ENCODE measurements around the gene LRRC3B.
"Not testable (repeated sequence)": the region's sequence is repeated elsewhere in the genome, so short reads cannot be mapped to it uniquely, and the experiment has no call there.

The LRRC3B gene, protein sequence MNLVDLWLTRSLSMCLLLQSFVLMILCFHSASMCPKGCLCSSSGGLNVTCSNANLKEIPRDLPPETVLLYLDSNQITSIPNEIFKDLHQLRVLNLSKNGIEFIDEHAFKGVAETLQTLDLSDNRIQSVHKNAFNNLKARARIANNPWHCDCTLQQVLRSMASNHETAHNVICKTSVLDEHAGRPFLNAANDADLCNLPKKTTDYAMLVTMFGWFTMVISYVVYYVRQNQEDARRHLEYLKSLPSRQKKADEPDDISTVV

DNA sequence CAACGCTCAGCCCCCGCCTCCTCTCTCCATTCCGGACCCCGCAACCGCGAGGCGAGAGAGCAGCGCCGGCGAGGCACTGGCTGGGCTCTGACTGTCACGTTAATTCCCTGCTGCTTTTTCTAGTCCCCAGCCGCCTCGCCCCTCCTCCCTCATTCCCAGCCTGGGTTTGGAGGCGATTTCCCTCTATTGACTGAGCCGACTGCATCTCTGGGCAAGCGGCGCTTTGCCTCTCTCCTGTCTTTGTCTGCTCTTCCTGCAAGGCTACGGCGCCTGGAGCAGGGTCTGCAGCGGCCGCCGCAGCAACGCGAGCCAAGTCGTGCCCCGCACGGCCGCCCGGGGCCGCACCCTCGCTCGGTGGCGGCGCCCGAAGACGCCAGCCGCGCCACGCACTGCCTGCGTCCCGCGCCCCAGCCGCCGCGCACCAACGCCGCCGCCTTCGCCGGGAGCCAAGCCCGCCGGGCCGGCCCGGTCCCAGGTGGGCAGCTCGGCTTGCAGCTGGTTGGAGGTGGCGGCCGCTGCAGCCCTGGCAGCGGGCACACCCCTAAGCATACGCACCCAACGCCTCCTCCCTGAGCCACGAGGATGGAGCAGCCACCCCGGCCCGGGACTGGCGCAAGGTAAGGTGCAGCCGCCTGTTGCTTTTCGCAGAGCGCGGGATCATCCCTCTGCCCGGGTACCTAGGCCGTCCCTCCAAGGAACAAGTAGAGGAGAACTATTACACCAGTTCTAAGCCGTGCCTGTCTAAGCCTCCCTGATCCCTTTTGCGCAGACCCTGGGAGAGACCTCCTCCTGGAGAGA is at the start of gene LRRC3B:
Gene LRRC3B, plus strand, starts transcription at position 152 of the 798 bp plus-strand sequence. CDS start 86,901 bp downstream, outside the sequence.
- DNase-seq (ENCODE audit: low read depth, low spot score): no peak

DNA sequence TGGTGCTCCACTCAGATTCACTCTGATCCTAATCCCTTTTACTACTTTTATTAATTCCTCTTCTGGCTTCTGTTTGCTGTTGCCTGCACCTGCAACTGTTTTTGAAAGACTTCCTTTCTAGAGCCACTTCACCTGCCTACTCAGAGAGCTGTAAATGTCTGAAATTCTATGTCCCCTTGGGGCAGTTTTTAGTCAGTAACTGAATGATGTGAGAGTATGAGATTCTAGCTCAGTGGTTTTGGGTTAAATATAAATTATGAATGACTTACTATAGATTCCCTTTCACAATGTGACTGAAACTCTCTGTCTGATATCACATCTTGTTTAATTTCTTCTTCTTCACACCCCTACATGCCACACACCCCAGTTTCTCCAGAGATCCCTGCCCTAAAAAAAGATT is 47.8 kb upstream of the LRRC3B start:
- DNase-seq (ENCODE audit: low read depth, low spot score): no peak

DNA sequence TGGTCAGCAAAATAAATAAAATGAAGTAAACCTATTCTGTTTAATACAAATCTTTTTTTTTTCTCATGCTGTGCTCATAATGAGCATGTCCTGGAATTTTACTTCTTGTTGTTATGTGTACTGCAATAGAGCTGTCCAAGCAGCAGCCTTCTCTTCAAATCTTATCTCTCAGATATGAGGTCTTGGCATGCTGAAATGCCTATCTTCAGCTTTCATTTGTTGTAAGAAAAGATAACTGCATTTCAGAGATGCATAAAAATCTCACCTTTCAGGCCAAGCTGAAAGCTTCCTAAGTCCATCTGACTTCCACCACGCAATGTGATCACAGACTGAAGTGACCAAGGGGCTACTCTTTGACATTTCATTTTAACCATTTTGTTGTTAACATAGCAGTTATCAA is 43.5 kb upstream of the LRRC3B start:
- no peak for DNase-seq (ENCODE audit: low read depth, low spot score)

DNA sequence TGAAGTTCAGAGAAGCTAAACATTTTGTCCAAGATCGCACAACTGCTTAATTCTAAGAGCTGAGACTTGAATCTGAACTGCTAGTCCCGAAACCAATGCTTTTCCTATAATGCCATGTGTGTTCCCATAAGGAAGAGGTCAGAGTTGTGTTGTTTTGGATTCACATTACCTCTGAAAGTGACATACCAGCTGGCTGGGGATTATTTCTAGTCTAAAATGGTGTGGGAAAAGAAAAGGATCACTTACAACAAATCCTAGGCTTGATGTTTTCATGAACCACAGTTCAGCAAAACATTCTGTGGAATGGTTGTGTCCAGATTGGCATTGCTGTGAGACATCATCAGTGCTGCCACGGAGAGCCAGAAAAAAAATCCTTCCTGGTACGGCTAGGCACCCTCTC is 35.0 kb upstream of the LRRC3B start:
- DNase-seq (ENCODE audit: low read depth, low spot score): no peak

DNA sequence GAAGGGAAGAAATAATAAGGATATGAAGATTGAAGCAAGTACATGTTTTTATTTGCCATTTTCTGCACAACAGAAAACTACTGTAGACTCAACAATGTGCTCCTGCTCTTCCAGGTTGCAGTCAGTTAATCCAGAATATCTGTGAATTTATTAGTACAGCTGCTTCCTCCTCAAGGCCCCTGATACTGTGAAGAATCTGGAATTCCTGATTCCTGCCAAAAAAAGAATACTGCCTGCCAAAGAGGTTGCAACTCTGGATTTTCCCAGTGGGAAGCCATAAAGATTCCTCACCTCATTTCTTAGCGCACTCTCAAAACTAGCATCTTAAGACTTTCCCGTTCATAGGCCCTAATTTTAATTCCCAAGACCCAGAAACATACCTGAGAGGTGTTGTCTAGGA is 33.6 kb upstream of the LRRC3B start:
- no peak for DNase-seq (ENCODE audit: low read depth, low spot score)

DNA sequence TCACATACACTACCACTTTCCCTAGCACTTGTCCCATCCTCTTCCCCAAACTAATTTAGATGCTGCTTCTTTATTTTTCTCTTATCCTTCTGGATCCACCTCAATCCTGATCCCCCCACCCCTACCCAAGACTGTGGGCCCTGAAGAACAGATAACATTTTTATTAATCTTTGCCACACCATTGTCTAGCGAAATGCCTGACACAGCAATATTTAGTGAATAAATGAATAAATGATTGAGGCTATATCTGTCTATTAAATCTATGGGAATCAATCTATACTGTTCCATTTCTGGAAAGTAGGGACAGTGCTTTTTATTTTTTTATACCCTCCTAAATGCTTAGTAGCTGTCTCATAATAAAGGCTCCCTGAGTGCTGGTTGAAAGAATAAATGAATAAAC is 32.9 kb upstream of the LRRC3B start:
- no peak for DNase-seq (ENCODE audit: low read depth, low spot score)

DNA sequence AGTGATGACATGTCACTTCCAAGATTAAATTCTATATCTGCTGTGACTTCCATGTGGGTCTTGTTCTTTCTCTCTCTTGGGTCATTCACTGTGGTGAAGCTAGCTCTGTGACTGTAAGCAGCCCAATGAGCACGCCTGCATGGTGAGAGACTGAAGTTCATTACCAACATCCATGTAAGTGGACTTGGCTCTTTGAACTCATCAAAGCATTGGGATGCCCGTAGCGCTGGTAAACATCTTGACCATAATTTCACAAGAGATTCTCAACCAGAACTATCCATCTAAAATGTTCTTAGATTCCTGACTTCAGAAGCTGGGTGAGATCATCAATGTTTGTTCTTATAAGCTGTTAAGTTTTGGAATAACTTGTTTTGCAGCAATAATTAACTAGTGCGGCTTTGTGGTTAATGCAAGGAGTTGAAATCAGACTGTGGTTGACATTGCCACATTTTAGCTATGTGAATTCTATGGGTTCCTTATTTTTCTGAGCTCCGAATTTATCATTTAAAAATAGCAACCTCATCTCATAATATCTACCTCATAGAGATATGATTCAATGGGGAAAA is 31.6 kb upstream of the LRRC3B start:
- no peak for DNase-seq (ENCODE audit: low read depth, low spot score)

DNA sequence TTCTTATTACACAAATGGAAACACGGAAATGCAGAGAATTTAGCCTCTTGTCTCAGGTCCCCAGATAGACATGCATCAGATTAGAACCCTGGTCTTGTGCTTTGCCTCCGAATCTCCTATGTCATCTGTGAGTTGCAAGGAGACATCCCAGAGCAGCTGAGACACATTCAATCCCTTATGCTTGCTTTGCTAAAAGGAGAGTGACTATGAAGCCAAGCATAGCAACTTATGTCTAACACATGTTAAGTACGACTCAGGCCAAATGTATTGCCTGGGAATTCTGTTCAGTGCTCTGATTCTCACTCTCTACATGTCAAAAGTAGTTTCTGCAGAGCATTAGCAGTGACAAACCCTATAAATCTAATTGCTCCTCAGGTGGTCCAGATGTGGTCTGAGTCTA is 30.6 kb upstream of the LRRC3B start:
- DNase-seq (ENCODE audit: low read depth, low spot score): no peak

DNA sequence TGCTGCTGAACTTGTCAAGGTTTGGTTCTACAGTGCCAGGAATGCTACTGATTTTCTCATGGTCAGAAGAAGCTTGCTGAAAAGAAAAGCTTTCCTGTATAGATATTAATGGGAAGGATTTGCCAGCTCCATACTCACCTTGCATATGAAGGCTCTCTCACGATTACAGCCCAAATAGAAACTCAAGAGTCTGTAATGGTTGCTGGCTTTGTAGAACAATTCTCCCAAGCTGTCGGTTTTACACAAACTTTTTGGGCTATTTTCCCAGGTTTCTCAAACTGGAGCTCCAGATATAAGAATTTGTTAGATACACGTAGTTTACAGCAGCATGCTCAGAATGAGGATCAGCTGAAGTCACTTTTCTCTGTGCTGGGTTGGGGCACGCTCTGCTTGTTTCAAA is 30.1 kb upstream of the LRRC3B start:
- DNase-seq (ENCODE audit: low read depth, low spot score): no peak

DNA sequence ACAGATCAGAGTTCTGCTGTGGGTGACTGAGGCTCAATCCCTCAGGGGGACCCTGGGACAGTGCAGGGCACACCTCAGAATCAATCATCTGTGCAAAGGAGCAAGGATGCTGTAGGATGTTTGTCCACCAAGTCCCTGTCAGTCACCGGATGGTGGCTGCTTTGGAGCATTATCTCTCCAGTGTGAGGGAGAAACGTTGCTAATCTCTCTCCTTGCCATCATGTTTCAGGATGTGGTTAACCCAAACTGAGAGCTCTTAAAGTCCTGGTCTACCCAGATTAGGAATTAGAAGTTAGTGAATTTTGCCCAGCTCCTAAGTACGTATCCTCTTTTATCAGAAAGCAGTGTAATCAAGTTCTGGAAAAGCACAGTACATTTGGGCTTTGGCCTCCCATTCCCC is 26.2 kb upstream of the LRRC3B start:
- DNase-seq (ENCODE audit: low read depth, low spot score): no peak

DNA sequence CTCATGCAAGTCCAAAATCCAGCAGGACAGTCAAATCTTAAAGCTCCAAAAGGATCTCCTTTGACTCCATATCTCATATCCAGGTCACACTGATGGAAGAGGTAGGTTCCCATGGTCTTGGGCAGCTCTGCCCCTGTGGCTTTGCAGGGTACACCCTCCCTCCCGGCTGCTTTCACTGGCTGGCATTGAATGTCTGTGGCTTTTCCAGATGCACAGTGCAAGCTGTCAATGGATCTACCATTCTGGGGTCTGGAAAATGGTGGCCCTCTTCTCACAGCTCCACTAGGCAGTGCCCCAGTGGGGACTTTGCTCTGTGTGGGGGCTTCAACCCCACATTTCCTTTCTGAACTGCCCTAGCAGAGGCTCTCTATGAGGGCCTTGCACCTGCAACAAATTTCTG is 19.3 kb upstream of the LRRC3B start:
- not testable (repeated sequence) for DNase-seq (ENCODE audit: low read depth, low spot score)

DNA sequence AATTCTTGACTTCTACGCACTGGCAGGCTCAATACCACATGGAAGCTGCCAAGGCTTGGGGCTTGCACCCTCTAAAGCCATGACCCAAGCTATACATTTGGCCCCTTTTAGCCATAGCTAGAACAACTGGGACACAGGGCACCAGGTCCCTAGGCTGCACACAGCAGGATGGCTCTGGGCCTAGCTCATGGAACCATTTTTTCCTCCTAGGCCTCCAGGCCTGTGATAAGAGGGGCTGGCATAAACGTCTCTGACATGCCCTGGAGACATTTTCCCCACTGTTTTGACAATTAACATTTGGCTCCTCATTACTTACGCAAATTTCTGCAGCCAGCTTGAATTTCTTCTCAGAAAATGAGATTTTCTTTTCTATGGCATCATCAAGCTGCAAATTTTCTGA is 18.8 kb upstream of the LRRC3B start:
- DNase-seq (ENCODE audit: low read depth, low spot score): not testable (repeated sequence)

DNA sequence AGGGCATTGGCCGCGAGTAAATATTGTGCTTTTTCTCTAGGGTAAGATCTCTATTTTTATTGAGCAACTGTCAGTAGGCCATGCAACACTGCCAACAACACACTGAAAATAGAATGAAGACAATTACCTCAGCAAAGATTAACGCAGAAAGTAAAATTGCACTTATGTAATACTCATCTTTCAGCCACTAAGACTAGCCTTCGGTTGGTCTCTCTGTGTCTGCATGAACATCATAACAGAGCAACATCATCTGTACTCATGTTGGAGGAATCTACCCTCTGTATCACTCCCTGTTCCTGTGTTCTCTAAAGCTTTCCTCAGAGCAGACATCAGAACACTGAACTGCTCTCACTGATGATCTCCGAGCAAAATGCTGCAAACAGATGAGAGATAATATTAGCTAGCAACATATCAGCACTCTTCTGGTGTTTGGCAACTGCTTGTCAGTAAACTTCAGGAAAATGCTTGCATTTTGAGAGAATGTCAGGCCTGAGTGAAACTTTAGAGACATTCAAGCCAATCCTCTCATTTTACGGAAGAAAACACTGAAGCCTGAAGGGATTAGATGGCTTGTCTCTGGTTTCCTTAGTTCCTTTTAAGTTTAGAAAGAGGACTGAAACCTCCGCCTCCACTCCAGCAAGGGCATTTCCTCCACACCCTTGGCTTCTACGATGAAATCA is 8.4 kb upstream of the LRRC3B start:
- no peak for DNase-seq (ENCODE audit: low read depth, low spot score)

DNA sequence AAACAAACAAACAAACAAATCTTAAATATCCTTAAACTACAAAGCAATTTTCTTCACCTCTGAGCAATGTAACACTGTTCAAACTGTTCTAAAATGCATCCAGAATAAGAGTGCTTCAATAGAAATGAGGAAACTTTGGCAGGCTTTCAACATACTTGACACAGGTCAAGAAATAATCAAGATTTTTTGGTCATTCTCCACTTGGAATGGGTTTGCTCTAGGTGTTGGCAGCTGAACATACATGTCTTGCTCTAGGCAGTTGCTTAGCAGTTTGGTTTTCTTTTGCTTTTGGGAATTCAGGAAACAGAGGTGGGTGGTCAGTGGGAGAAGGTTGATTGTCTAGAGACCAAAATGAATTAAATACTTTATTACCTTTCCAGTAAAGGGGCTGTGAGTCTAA is 1.4 kb upstream of the LRRC3B start:
- DNase-seq (ENCODE audit: low read depth, low spot score): no peak

DNA sequence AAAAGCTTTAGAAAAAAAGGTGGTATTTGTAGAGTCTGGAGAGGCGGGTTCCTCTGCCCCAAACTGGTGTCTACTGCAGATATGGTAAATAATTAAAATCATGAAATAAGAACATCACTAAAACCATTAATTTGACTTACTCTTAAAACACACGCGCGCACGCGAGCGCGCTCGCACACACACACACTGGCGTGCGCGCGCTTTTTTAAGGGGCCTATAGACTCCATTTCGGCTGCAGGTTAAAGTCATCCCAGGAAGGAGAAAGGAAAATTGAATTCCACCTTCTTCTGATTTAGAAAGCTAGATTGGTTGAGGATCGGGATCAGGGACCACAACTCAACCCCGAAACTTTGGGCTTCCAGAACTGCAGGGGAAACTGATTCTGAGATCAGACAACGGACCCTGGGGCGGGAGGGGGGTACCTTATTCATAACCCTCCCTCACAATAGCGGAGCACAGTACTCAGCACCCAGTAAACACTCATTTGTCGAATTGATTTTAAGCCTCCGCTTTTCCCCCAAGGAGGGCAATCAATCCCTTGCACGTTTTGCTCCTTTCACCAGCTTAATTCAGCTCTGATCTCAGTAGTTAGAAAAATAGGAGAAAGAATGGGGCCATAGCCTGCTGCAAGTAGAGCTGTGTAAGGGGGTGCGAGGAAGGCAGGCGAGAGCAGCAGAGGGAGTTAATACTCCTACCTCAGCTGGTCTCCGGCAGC is 509 bp upstream of the LRRC3B start:
- DNase-seq (ENCODE audit: low read depth, low spot score): no peak

DNA sequence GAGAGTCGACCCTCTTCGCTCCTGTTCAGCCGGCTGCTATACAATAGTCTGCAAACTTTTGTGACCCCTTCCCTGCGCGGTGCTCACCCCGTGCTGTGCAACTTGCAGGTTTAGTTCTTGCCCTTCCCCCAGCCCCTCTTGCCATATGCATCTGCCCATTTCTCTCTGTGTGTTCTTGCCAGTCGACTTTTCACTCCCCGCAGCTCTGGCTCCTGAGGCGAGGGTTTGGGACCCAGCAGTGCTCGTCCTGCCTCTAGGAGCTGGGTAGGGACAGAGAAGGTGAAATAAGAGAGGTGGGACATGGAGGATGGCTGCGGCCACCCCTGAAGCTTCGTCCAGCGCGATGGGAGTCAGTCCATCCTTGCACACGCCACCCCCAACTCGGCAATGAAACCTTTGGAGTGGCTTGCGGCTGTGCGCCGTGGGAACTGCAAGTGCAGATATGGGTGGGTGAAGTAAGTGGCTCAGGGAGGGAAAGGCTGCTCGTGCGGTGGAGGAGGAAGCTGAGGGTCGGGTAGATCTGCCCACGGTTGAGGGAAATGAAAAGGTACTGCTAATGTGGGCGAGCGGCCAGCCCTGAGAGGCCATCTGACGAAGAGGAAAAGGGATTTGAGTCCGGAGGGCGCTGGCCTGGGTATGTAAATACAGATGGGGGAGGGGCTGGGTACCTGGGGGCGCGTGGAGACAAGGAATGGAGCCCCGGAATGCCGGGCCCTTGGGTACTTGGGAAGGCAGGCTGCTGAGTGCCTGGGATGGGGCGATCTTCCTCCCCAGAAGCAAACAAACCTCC is 1.0 kb downstream of the LRRC3B start:
- no peak for DNase-seq (ENCODE audit: low read depth, low spot score)

DNA sequence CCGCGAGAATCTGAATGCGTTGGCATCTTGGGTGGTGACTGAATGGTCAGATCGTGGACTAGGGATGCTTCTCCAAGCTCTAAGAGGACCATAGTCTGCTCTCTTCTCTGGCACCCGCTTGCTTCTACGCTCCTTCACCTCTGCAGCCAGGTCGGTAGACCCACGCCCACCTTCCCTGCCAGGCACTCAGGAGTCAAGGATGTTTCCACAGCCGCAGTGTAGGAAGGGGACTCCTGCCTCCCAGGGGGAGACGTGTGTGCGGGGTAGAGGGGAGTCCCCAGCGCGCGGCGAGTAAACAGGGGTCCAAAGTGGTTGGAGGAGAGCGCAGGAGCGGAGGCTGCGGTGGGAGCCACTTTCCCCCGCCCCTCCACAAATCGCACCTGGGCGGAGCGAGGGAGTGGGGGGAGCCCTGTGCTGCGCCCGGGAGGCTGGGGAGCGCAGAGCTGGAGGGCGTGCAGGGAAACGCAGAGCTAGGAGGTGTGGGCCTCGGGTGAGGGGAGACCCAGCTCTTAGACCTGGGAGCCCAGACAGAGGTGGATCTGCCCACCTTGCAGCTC is 1.7 kb downstream of the LRRC3B start:
- no peak for DNase-seq (ENCODE audit: low read depth, low spot score)

DNA sequence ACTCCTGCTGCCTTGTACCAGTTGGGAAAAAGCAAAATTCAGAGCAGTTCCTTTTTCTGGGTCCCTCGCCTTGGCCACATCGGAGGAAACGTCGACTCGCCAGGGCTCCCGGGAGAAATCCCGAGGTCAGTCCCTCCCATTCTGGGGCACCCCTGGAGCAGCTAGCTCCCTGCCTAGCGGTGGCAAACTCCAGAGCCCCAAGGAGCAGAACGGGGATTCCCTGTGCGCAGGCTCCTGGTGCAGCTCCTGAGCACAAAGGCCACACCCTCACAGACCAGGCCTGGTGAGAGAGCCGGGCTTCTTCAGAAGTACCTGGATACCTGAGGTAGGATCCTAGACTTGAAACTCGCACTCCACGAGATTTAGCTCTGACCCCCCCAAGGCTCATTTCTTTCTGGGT is 2.6 kb downstream of the LRRC3B start:
- no peak for DNase-seq (ENCODE audit: low read depth, low spot score)

DNA sequence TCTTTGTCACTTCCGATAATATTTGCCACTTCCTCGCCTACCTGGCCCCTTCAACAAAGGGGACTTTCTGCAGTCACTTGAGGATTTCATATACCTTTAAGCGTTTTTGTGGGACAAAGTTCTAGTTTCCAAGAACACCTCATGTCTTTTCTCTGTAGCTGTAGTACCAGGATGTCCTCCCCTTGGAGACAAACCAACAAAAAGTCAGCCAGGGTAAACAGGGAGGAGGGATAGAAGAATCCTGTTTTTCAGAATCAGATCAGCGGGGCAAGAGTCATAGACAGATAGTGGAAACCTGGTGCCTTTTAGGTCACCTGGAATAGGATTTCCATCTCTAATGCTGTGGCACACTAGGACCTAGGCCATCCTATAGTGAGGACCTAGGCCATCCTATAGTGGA is 4.5 kb downstream of the LRRC3B start:
- DNase-seq (ENCODE audit: low read depth, low spot score): no peak

DNA sequence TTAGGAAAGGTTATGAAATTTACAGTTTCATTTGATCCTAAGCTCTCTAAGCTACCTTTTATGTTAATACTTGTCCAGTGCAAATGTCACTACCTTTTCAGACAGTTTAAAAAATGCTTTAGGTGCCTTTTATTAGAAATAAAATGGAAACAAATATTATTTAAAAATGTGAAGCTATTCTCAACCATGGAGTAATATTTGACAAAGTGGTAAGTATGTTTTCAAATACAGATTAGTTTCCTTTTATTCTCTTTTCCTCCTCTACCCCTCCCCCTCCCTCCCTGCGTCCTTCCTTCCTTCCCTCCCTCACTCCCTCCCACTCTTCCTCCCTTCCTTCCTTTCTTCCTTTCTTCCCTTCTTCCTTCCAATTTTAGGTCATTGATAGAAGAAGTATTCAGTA is 6.3 kb downstream of the LRRC3B start:
- no peak for DNase-seq (ENCODE audit: low read depth, low spot score)

All from smooth muscle cell of the brain vasculature (primary cell).